OCI-LY7 (cell line): ENCODE measurements around the gene TMEM218. TPM values are rescaled to one million over a fixed set of nuclear protein-coding genes. Genes with fewer than 3 reads are reported as not detected.
"Not testable (repeated sequence)": the region's sequence is repeated elsewhere in the genome, so short reads cannot be mapped to it uniquely, and the experiment has no call there.

ENCODE experiments used
- BruUV-seq: library from RNA; stranded (reverse); fragments of 400-500 nt; replicated peaks from 2 replicates; lab custom pipeline; 2021; lab: Mats Ljungman, UMichigan
- CTCF ChIA-PET: fragments of 300-600 bp; sonication (Branson Sonifier 250); formaldehyde crosslinking; loops from one replicate; lab custom pipeline; 2022; ENCODE audit warnings: antibody characterized with exemption; ENCODE audit not compliant: unreplicated experiment; lab: Charles Lee
- POLR2A ChIA-PET: fragments of 300-600 bp; sonication (Branson Sonifier 250); formaldehyde crosslinking; loops from one replicate; lab custom pipeline; 2022; ENCODE audit warnings: antibody characterized with exemption; lab: Charles Lee
- DNase-seq: peaks from one replicate; pipeline ENCODE4 v3.0.0-alpha.2; 2015; ENCODE audit warnings: low spot score
- H2AFZ ChIP-seq: fragments of 200-600 bp; sonication (generic), shearing (Covaris generic); 2 replicates; pipeline ENCODE4 v1.6.1; 2014; ENCODE audit warnings: mild to moderate bottlenecking, antibody characterized with exemption, low read length, moderate library complexity
- H3K27ac ChIP-seq: fragments of 200-600 bp; sonication (generic); 2 replicates; pipeline ENCODE4 v1.5.1; 2014; ENCODE audit warnings: mixed run types, low read depth, mild to moderate bottlenecking, moderate library complexity, low read length, inconsistent platforms; ENCODE audit not compliant: poor library complexity, severe bottlenecking
- H3K36me3 ChIP-seq: fragments of 200-600 bp; sonication (generic); 2 replicates; pipeline ENCODE4 v1.6.1; 2014; ENCODE audit warnings: mild to moderate bottlenecking, antibody characterized with exemption, low read length, moderate library complexity, mixed read lengths; ENCODE audit not compliant: insufficient read depth
- H3K4me1 ChIP-seq: fragments of 200-600 bp; sonication (generic); 2 replicates; pipeline ENCODE4 v1.5.1; 2014; ENCODE audit warnings: mild to moderate bottlenecking, low read length; ENCODE audit not compliant: insufficient read depth, poor library complexity, severe bottlenecking
- H3K4me2 ChIP-seq: fragments of 200-600 bp; sonication (generic); 2 replicates; pipeline ENCODE4 v1.6.1; 2014; ENCODE audit warnings: mild to moderate bottlenecking, low read length
- H3K4me3 ChIP-seq: fragments of 200-600 bp; sonication (generic); 2 replicates; pipeline ENCODE4 v1.5.1; 2014; ENCODE audit warnings: mild to moderate bottlenecking, low read depth, low read length; ENCODE audit not compliant: poor library complexity, severe bottlenecking
- H3K79me2 ChIP-seq: fragments of 200-600 bp; sonication (generic); 2 replicates; pipeline ENCODE4 v1.6.1; 2016; ENCODE audit warnings: low read depth, mild to moderate bottlenecking, low read length, moderate library complexity, mixed read lengths; ENCODE audit not compliant: insufficient read depth
- H3K9me2 ChIP-seq: fragments of 200-600 bp; sonication (generic); 2 replicates; pipeline ENCODE4 v1.6.1; 2016; ENCODE audit warnings: mild to moderate bottlenecking, low read length, mixed read lengths; ENCODE audit not compliant: insufficient read depth
- H3K9me3 ChIP-seq: fragments of 200-600 bp; sonication (generic); 2 replicates; pipeline ENCODE4 v1.6.1; 2014; ENCODE audit warnings: mild to moderate bottlenecking, mixed run types, low read length, mixed read lengths
- H4K20me1 ChIP-seq: fragments of 200-600 bp; sonication (generic); 2 replicates; pipeline ENCODE4 v1.6.1; 2014; ENCODE audit warnings: mild to moderate bottlenecking, antibody characterized with exemption, low read length, moderate library complexity, mixed read lengths; ENCODE audit not compliant: insufficient read depth
- EZH2phosphoT487 ChIP-seq: fragments of 200-600 bp; sonication (generic); IDR thresholded peaks from 2 replicates; pipeline ENCODE4 v1.6.1; 2018; ENCODE audit warnings: low read depth, borderline replicate concordance, mild to moderate bottlenecking, mixed run types, antibody characterized with exemption, low read length, moderate library complexity, mixed read lengths
- intact Hi-C: fragments of 100-400 bp; cut with micrococcal nuclease; formaldehyde crosslinking; loops from one replicate; pipeline ENCODE4 v1.10.0; 2022; ENCODE audit not compliant: unreplicated experiment
- total RNA-seq, 2 experiments: library from RNA; depleted of rRNA in 1 of 2; stranded (reverse); fragments of >200 nt in 1 of 2; shearing (Covaris generic) in 1 of 2; gene quantifications; 2 replicates each; pipeline ENCODE4 v1.2.3, GENCODE V29; 2014 to 2022
- TF ChIP-seq, protein P1 (sequence below): fragments of 200-600 bp; sonication (generic); conservative IDR thresholded peaks from 2 replicates; pipeline ENCODE4 v1.5.1; 2014; ENCODE audit warnings: mild to moderate bottlenecking, antibody characterized with exemption, low read length, moderate library complexity, mixed read lengths

TMEM218 gene
- total RNA-seq, 2 experiments from 2014 or later, result 24.4 to 28.1 TPM

DNA sequence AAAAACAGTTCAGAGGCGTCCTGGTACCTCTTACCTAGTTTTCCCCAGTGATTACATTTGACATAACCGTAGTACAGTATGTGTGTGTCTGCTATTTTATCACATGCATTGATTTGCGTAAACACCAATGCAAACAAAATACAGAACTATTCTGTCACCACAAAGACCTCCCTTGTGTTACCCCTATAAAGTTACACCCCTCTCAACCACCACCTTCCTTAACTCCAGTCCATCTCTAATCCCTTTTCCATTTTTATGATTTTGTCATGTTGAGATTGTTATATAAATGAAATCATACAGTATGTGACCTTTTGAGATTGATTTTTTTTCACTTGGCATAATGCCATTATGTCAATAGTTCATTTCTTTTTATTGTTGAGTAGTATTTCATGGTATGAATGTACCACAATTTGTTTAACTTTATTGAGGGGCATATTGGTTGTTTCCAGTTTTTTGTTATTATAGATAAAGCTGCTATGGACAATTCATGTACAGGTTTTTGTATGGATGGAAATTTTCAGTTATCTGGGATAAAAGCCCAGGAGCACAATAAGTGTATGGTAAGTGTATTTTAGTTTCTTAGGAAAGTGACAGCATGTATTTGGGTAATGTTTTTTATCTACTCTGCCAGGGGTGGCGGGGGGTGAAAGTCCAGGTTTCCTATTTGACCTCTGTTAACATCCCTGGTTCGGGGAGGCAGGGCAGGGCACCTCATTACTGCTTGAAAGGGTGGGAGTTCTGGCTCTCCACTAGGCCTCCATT, 54.3 kb downstream of the TMEM218 start:
- H3K36me3 ChIP-seq, result no peaks in the 10 kb centered on the region
- TF ChIP-seq EZH2phosphoT487, result no peak
- intact Hi-C loops, result no loop called here
- H3K9me2 ChIP-seq, result no peaks in the 10 kb centered on the region
- no peak overlapping the region for H3K27ac ChIP-seq
- no peaks in the 10 kb centered on the region for H4K20me1 ChIP-seq
- H2AFZ ChIP-seq, result no peak overlapping the region
- H3K4me3 ChIP-seq, result no peak overlapping the region
- BruUV-seq, result no TSS peak
- no peaks in the 10 kb centered on the region for H3K79me2 ChIP-seq
- POLR2A ChIA-PET, result no interaction called here
- no peaks in the 10 kb centered on the region for H3K4me1 ChIP-seq
- no peak overlapping the region for H3K4me2 ChIP-seq
- H3K9me3 ChIP-seq, result no peaks in the 10 kb centered on the region
- CTCF ChIA-PET, result no interaction called here
- no peak for DNase-seq

DNA sequence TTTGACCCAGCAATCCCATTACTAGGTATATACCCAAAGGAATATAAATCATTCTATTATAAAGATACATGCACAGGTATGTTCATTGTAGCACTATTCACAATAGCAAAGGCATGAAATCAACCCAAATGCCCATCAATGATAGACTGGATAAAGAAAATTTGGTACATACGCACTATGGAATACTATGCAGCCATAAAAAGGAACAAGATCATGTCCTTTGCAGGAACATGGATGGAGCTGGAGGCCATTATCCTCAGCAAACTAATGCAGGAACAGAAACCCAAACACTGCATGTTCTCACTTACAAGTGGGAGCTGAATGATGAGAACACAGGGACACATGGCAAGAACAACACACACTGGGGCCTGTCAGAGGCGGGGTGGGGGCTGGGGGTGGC, 55.3 kb downstream of the TMEM218 start:
- H3K4me2 ChIP-seq, H3K27ac ChIP-seq, BruUV-seq, H3K4me1 ChIP-seq, H3K4me3 ChIP-seq, H3K79me2 ChIP-seq, intact Hi-C loops, CTCF ChIA-PET, H2AFZ ChIP-seq, H4K20me1 ChIP-seq, DNase-seq, H3K9me2 ChIP-seq, H3K36me3 ChIP-seq, H3K9me3 ChIP-seq: not testable (repeated sequence)
- POLR2A ChIA-PET, result interaction anchor here (0.6 to 1.4 kb wide), 2 partner anchors 16 to 401 kb away, joined by 3 to 4 read pairs; no protein-coding TSS in a partner anchor

DNA sequence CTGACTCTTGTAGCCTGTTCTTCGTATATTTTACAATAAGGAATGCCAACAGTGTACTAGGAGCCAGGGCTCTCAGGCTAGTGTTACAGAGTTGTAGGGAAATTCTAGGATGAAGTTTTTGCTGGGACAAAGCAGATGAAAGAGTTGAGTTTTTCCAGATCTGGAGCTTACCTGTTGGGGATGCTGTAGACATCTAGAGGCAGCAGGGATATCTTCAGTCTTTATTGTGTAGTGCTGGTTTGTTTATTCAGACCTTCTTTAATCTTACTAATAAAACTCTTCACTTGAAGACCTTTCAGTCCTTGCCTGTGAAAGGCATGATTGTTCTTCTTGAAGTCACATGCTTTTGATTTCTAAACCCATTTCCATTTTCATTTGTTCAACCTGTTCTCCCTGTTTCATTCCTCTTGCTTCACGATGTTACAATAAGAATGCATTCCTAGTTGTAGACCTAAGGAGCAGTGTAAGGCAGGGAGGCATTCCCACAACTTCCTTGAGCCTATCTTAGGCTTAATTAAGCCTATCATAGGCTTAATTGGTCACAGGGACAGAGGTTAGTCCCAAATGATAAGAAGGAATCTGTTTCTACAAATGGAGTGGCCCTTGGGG, 56.2 kb downstream of the TMEM218 start:
- Histone ChIP-seq H3K27ac (no peak overlapping the region), H3K79me2 (no peaks in the 10 kb centered on the region), H3K4me1 (no peaks in the 10 kb centered on the region), H3K36me3 (no peaks in the 10 kb centered on the region), H3K4me2 (no peak overlapping the region), H3K4me3 (no peak overlapping the region), H3K9me3 (no peaks in the 10 kb centered on the region), H2AFZ (no peak overlapping the region), H3K9me2 (no peaks in the 10 kb centered on the region), H4K20me1 (no peaks in the 10 kb centered on the region)
- POLR2A ChIA-PET, result interaction anchor here (0.6 to 1.4 kb wide), 3 partner anchors 16 to 441 kb away, joined by 3 to 4 read pairs (median 4); no protein-coding TSS in a partner anchor
- intact Hi-C loops, result no loop called here
- no TSS peak for BruUV-seq
- CTCF ChIA-PET, result no interaction called here
- DNase-seq, result no peak
- no peak for TF ChIP-seq EZH2phosphoT487

DNA sequence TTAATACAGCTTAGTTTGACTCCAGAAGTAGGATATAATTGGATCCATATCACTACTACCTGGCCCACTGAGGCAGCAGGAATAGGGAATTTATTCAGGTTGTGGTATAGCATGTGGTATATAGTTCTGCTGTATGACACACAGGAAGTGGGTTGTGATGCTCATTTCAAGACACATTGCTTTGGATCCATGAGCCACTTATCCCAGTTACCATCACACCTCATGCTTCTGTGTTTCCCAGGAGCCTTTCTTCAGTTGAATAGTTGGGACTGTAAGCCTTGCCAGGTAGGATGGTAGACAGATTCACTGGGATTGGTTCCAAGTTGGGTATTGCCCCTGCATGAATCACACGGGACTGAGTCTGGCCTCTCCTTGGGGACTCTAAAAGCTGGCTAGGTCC, 58.3 kb downstream of the TMEM218 start:
- BruUV-seq, result no TSS peak
- CTCF ChIA-PET, result no interaction called here
- H3K4me3 ChIP-seq, result no peak overlapping the region
- H3K79me2 ChIP-seq, result no peaks in the 10 kb centered on the region
- no peaks in the 10 kb centered on the region for H3K4me1 ChIP-seq
- no peak overlapping the region for H3K4me2 ChIP-seq
- no peak for TF ChIP-seq EZH2phosphoT487
- TF ChIP-seq, protein P1, sequence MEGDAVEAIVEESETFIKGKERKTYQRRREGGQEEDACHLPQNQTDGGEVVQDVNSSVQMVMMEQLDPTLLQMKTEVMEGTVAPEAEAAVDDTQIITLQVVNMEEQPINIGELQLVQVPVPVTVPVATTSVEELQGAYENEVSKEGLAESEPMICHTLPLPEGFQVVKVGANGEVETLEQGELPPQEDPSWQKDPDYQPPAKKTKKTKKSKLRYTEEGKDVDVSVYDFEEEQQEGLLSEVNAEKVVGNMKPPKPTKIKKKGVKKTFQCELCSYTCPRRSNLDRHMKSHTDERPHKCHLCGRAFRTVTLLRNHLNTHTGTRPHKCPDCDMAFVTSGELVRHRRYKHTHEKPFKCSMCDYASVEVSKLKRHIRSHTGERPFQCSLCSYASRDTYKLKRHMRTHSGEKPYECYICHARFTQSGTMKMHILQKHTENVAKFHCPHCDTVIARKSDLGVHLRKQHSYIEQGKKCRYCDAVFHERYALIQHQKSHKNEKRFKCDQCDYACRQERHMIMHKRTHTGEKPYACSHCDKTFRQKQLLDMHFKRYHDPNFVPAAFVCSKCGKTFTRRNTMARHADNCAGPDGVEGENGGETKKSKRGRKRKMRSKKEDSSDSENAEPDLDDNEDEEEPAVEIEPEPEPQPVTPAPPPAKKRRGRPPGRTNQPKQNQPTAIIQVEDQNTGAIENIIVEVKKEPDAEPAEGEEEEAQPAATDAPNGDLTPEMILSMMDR, result no peak
- no peak overlapping the region for H2AFZ ChIP-seq
- no peaks in the 10 kb centered on the region for H3K9me2 ChIP-seq
- no peaks in the 10 kb centered on the region for H3K9me3 ChIP-seq
- H3K36me3 ChIP-seq, result no peaks in the 10 kb centered on the region
- POLR2A ChIA-PET, result interaction anchor here (0.6 to 1.3 kb wide), 5 partner anchors 12 to 1430 kb away, joined by 3 to 9 read pairs (median 3); no protein-coding TSS in a partner anchor
- no peak overlapping the region for H3K27ac ChIP-seq
- intact Hi-C loops, result no loop called here
- no peaks in the 10 kb centered on the region for H4K20me1 ChIP-seq
- no peak for DNase-seq
